Osteoblast (primary cell): ENCODE results near the gene ATXN7L3. TPM values are rescaled to one million over a fixed set of nuclear protein-coding genes. Genes with fewer than 3 reads are reported as not detected.

Experiments
- DNase-seq: peaks from one replicate; pipeline ENCODE4 v3.0.0; 2011; ENCODE audit warnings: low spot score, mixed read lengths; ENCODE audit not compliant: insufficient read length; ENCODE audit errors: missing footprints
- H2AFZ ChIP-seq: 2 replicates; pipeline ENCODE4 v1.6.0; 2011; ENCODE audit warnings: mild to moderate bottlenecking, low read length
- H3K27ac ChIP-seq: 2 replicates; pipeline ENCODE4 v1.5.1; 2011; ENCODE audit warnings: mild to moderate bottlenecking, low read depth, low read length, moderate library complexity
- H3K27me3 ChIP-seq: 2 replicates; pipeline ENCODE4 v1.6.0; 2012; ENCODE audit warnings: mild to moderate bottlenecking, control low read depth, inconsistent platforms, low read length, moderate library complexity; ENCODE audit not compliant: insufficient read depth
- H3K36me3 ChIP-seq: 2 replicates; pipeline ENCODE4 v1.5.1; 2011; ENCODE audit warnings: mild to moderate bottlenecking, low read length, control low read depth, moderate library complexity; ENCODE audit not compliant: insufficient read depth
- H3K4me1 ChIP-seq: 2 replicates; pipeline ENCODE4 v1.5.1; 2011; ENCODE audit warnings: mild to moderate bottlenecking, low read length, control low read depth, moderate library complexity; ENCODE audit not compliant: insufficient read depth
- H3K4me2 ChIP-seq: 2 replicates; pipeline ENCODE4 v1.6.0; 2011; ENCODE audit warnings: mild to moderate bottlenecking, low read length; ENCODE audit not compliant: insufficient read depth
- H3K4me3 ChIP-seq: fragments of 200-600 bp; sonication (generic); 3 replicates; pipeline ENCODE4 v1.5.1; 2012; ENCODE audit warnings: mild to moderate bottlenecking, low read length, inconsistent platforms; ENCODE audit not compliant: insufficient read depth
- H3K79me2 ChIP-seq: 2 replicates; pipeline ENCODE4 v1.6.0; 2012; ENCODE audit warnings: mild to moderate bottlenecking, low read length, control low read depth, inconsistent platforms; ENCODE audit not compliant: insufficient read depth
- H3K9me3 ChIP-seq: 2 replicates; pipeline ENCODE4 v1.5.1; 2011; ENCODE audit warnings: low read depth, low read length, control low read depth
- H4K20me1 ChIP-seq: 2 replicates; pipeline ENCODE4 v1.6.0; 2012; ENCODE audit warnings: mild to moderate bottlenecking, low read length, control low read depth; ENCODE audit not compliant: insufficient read depth
- CTCF ChIP-seq: IDR thresholded peaks from 2 replicates; pipeline ENCODE4 v1.5.1; 2011; ENCODE audit warnings: mild to moderate bottlenecking, low read depth, low read length, moderate library complexity; ENCODE audit errors: extremely low read depth
- total RNA-seq: library from RNA; depleted of rRNA; stranded (reverse); fragments of >200 nt; gene quantifications from 2 replicates; pipeline ENCODE4 v1.2.3, GENCODE V29; 2012

ATXN7L3 gene
- total RNA-seq, 1 donor: 38.4 TPM

GRCh38 chr17:44223541-44224071, 23.9 kb upstream of the ATXN7L3 start:
- peaks cover 5% of the 10 kb centered on the region for H3K79me2 ChIP-seq
- peaks cover 7% of the 10 kb centered on the region for H4K20me1 ChIP-seq
- H3K4me2 ChIP-seq: peak overlapping the region; percentile 78
- no peaks in the 10 kb centered on the region for H3K36me3 ChIP-seq
- H2AFZ ChIP-seq: no peak overlapping the region
- peak overlapping the region; percentile 96 for H3K27ac ChIP-seq
- no peaks in the 10 kb centered on the region for H3K9me3 ChIP-seq
- H3K4me1 ChIP-seq: peaks cover 24% of the 10 kb centered on the region
- DNase-seq: peak; percentile 71
- no peak overlapping the region for H3K4me3 ChIP-seq
- no peaks in the 10 kb centered on the region for H3K27me3 ChIP-seq
- no peak for TF ChIP-seq CTCF

- Histone ChIP-seq H2AFZ (peak overlapping the region; percentile 87), H3K4me1 (peaks cover 32% of the 10 kb centered on the region), H3K9me3 (no peaks in the 10 kb centered on the region), H3K4me2 (peak overlapping the region; percentile 78), H3K27me3 (no peaks in the 10 kb centered on the region), H3K36me3 (no peaks in the 10 kb centered on the region), H3K4me3 (peak overlapping the region; percentile 84), H3K79me2 (peaks cover 15% of the 10 kb centered on the region), H4K20me1 (peaks cover 16% of the 10 kb centered on the region), H3K27ac (peak overlapping the region; percentile 96)
- TF ChIP-seq CTCF: peak; percentile 11
- DNase-seq: peak; percentile 96
Observed at GRCh38 chr17:44222112-44222869, 22.6 kb upstream of the ATXN7L3 start.

GRCh38 chr17:44221862-44222111, 22.1 kb upstream of the ATXN7L3 start:
- TF ChIP-seq CTCF: no peak

GRCh38 chr17:44221084-44221861, 21.6 kb upstream of the ATXN7L3 start:
- no peak for TF ChIP-seq CTCF
- Histone ChIP-seq H3K9me3 (no peaks in the 10 kb centered on the region), H3K4me1 (peaks cover 38% of the 10 kb centered on the region), H3K27ac (peak overlapping the region; percentile 96), H3K79me2 (peaks cover 25% of the 10 kb centered on the region), H2AFZ (peak overlapping the region; percentile 87), H3K27me3 (no peaks in the 10 kb centered on the region), H3K4me3 (peak overlapping the region; percentile 84), H3K4me2 (peak overlapping the region; percentile 78), H3K36me3 (peaks cover 7% of the 10 kb centered on the region), H4K20me1 (peaks cover 25% of the 10 kb centered on the region)
- peak; percentile 94 for DNase-seq

More at GRCh38 chr17:44221862-44222111, 22.1 kb upstream of the ATXN7L3 start:
- H4K20me1 ChIP-seq: peaks cover 20% of the 10 kb centered on the region
- peaks cover 20% of the 10 kb centered on the region for H3K79me2 ChIP-seq
- H3K4me3 ChIP-seq: peak overlapping the region; percentile 84
- peaks cover 37% of the 10 kb centered on the region for H3K4me1 ChIP-seq
- no peaks in the 10 kb centered on the region for H3K9me3 ChIP-seq
- peak overlapping the region; percentile 96 for H3K27ac ChIP-seq
- peaks cover 1% of the 10 kb centered on the region for H3K36me3 ChIP-seq
- no peak for DNase-seq
- no peaks in the 10 kb centered on the region for H3K27me3 ChIP-seq
- H3K4me2 ChIP-seq: peak overlapping the region; percentile 78
- peak overlapping the region; percentile 87 for H2AFZ ChIP-seq
